Measurements from ENCODE around the gene ERICH6. TPM values are rescaled to one million over a fixed set of nuclear protein-coding genes. Genes with fewer than 3 reads are reported as not detected.

The ERICH6 gene
- total and polyA plus RNA-seq, 2 donors from 2014 or later = 0.19 TPM; not detected in 1

DNA sequence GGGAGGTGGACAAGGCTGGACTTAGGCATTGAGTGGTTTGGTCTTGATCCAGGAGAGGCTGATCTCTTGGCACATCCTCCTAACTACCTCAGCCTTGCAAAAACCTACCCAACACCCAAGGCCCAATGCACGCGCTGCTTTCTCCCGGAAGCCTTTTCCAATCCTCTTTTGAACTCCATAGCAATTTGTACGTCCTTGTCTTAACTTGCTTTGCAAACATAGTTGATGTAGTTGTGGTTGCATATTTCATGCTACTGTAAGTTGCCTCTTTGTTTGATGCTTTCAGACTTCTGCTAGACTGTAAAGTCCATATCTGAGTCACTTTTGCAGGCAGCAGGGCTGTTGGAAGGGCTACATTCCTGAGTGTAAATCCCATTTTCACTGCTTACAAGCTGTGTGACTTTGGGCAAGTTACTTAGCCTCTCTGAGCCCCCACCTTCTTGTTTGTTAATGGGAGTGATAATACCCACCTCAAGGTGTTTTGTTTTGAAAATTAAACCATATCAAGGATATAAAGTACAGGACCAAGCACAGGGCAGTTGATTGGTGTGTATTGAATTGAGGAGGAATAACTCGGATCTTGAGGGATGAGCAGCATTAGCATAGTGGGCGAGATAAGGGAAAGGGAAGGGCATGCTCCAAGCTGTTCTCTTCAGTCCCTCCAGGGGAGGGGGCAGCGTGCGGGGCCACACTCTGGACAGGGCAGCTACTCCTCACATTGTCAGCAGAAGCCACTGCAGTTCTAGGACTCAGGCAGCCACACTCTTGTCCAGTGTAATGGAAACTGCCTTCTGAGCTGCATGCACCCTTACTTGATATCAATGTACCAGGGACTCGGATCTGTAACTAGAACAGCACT is 30.4 kb upstream of the ERICH6 start:
- FAIRE-seq (no peak), DNase-seq (no peak)
- H3K9ac ChIP-seq (ENCODE audit: low read length in 3 of 3) = no peak overlapping the region
- peaks cover 0 to 18% (median 9%) of the 10 kb centered on the region in 3 donors for H3K4me1 ChIP-seq (ENCODE audit: control insufficient read depth in 2 of 3, insufficient read depth in 2 of 3, low read depth in 1 of 3, low read length in 3 of 3)
- TF ChIP-seq, protein P1, sequence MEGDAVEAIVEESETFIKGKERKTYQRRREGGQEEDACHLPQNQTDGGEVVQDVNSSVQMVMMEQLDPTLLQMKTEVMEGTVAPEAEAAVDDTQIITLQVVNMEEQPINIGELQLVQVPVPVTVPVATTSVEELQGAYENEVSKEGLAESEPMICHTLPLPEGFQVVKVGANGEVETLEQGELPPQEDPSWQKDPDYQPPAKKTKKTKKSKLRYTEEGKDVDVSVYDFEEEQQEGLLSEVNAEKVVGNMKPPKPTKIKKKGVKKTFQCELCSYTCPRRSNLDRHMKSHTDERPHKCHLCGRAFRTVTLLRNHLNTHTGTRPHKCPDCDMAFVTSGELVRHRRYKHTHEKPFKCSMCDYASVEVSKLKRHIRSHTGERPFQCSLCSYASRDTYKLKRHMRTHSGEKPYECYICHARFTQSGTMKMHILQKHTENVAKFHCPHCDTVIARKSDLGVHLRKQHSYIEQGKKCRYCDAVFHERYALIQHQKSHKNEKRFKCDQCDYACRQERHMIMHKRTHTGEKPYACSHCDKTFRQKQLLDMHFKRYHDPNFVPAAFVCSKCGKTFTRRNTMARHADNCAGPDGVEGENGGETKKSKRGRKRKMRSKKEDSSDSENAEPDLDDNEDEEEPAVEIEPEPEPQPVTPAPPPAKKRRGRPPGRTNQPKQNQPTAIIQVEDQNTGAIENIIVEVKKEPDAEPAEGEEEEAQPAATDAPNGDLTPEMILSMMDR (IDR thresholded peaks at IDR 0.05; ENCODE audit: borderline replicate concordance, extremely low read depth, insufficient read depth) = no peak
- H3K36me3 ChIP-seq (ENCODE audit: control insufficient read depth in 2 of 3, insufficient read depth in 3 of 3, low read length in 3 of 3) = no peaks in the 10 kb centered on the region
- H3K27me3 ChIP-seq (ENCODE audit: control insufficient read depth, insufficient read depth, low read length) = no peaks in the 10 kb centered on the region
- intact Hi-C loops (cut with DNase I) = no loop called here
- H3K9me3 ChIP-seq (ENCODE audit: control insufficient read depth in 2 of 3, insufficient read depth in 1 of 3, low read length in 3 of 3) = no peaks in the 10 kb centered on the region
- no peak overlapping the region for H3K4me3 ChIP-seq (ENCODE audit: low read length in 3 of 3)
- no peak overlapping the region for H3K27ac ChIP-seq (ENCODE audit: low read depth in 2 of 2, low read length in 2 of 2)

- no peaks in the 10 kb centered on the region for H3K9me3 ChIP-seq (ENCODE audit: control insufficient read depth in 2 of 3, insufficient read depth in 1 of 3, low read length in 3 of 3)
- no peaks in the 10 kb centered on the region for H3K36me3 ChIP-seq (ENCODE audit: control insufficient read depth in 2 of 3, insufficient read depth in 3 of 3, low read length in 3 of 3)
- no peak for DNase-seq
- intact Hi-C loops (cut with DNase I) = no loop called here
- no peak overlapping the region for H3K4me3 ChIP-seq (ENCODE audit: low read length in 3 of 3)
- no peaks in the 10 kb centered on the region for H3K27me3 ChIP-seq (ENCODE audit: control insufficient read depth, insufficient read depth, low read length)
- FAIRE-seq = no peak
- H3K9ac ChIP-seq (ENCODE audit: low read length in 3 of 3) = no peak overlapping the region
- TF ChIP-seq, protein P1 (IDR thresholded peaks at IDR 0.05; ENCODE audit: borderline replicate concordance, extremely low read depth, insufficient read depth) = no peak
- peaks cover 0 to 15% (median 8%) of the 10 kb centered on the region in 3 donors for H3K4me1 ChIP-seq (ENCODE audit: control insufficient read depth in 2 of 3, insufficient read depth in 2 of 3, low read depth in 1 of 3, low read length in 3 of 3)
- H3K27ac ChIP-seq (ENCODE audit: low read depth in 2 of 2, low read length in 2 of 2) = no peak overlapping the region
Observed at GRCh38 chr3:150733373-150733935, 29.7 kb upstream of the ERICH6 start.

DNA sequence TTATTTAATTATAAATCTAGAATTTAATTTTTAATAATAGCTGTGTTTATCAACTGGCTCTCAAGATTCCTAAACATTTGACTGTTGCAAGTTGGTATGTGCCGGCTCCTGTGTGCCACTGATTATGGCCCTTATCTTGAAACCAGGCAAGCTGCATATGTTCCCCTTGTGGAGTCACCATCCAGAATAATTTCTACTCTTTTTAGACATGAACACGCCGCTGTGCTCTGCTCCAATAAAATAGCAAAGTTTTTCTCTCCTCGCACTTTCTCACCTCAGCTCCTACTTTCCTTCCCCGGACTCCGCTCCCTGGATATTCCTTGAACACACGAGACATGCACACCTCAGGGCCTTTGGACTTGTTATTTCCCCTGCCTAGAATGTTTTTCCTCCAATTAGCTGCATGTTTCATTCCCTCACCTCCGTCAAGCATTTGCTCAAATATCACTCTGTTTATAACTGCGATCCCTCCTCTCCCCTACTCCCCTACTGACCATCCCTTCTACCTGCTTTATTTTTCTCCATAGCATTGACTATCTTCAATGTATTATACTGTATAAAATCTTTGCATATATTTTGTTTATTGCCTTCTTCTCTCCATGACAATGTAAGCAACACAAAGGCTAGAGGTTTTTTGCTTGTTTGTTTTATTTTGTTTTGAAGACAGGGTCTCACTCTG is 26.1 kb upstream of the ERICH6 start:
- FAIRE-seq (no peak), DNase-seq (no peak)
- TF ChIP-seq, protein P1 (IDR thresholded peaks at IDR 0.05; ENCODE audit: borderline replicate concordance, extremely low read depth, insufficient read depth) = no peak
- H3K27me3 ChIP-seq (ENCODE audit: control insufficient read depth, insufficient read depth, low read length) = no peaks in the 10 kb centered on the region
- intact Hi-C loops (cut with DNase I) = loop anchor here (10.0 kb wide), 1 partner anchor 425 kb away; no protein-coding TSS in a partner anchor
- no peak overlapping the region for H3K4me3 ChIP-seq (ENCODE audit: low read length in 3 of 3)
- H3K27ac ChIP-seq (ENCODE audit: low read depth in 2 of 2, low read length in 2 of 2) = no peak overlapping the region
- H3K9me3 ChIP-seq (ENCODE audit: control insufficient read depth in 2 of 3, insufficient read depth in 1 of 3, low read length in 3 of 3) = no peaks in the 10 kb centered on the region
- no peak overlapping the region for H3K9ac ChIP-seq (ENCODE audit: low read length in 3 of 3)
- no peaks in the 10 kb centered on the region for H3K4me1 ChIP-seq (ENCODE audit: control insufficient read depth in 2 of 3, insufficient read depth in 2 of 3, low read depth in 1 of 3, low read length in 3 of 3)
- no peaks in the 10 kb centered on the region for H3K36me3 ChIP-seq (ENCODE audit: control insufficient read depth in 2 of 3, insufficient read depth in 3 of 3, low read length in 3 of 3)

All from kidney (tissue), 14 donors.